GM18858 (cell line): ENCODE data around the gene PAM16.
"Not testable (repeated sequence)": the region's sequence is repeated elsewhere in the genome, so short reads cannot be mapped to it uniquely, and the experiment has no call there.

ENCODE experiments used
- ATAC-seq: cut with Tn5 transposase; IDR thresholded peaks from one replicate; pipeline ENCODE4 v1.9.1; 2021; ENCODE audit not compliant: unreplicated experiment

PAM16 gene

GRCh38 chr16:4353675-4354074 lies 2.6 kb upstream of the PAM16 start:
- ATAC-seq = no peak

- no peak for ATAC-seq
Observed at GRCh38 chr16:4352843-4353242, 1.7 kb upstream of the PAM16 start.

- ATAC-seq = no peak
Observed at GRCh38 chr16:4351880-4352279, 759 bp upstream of the PAM16 start.

- no peak for ATAC-seq
Observed at GRCh38 chr16:4350365-4350786, 745 bp downstream of the PAM16 start.

- no peak for ATAC-seq
Observed at GRCh38 chr16:4349332-4349731, 1.8 kb downstream of the PAM16 start.

GRCh38 chr16:4347765-4348509 lies 3.2 kb downstream of the PAM16 start:
- ATAC-seq = no peak

GRCh38 chr16:4347010-4347409 lies 4.1 kb downstream of the PAM16 start:
- ATAC-seq = no peak

GRCh38 chr16:4345836-4346781 lies 5.0 kb downstream of the PAM16 start:
- ATAC-seq = no peak

GRCh38 chr16:4344983-4345835 lies 5.9 kb downstream of the PAM16 start:
- no peak for ATAC-seq

GRCh38 chr16:4344300-4344982 lies 6.7 kb downstream of the PAM16 start:
- not testable (repeated sequence) for ATAC-seq

GRCh38 chr16:4342866-4343744 lies 8.0 kb downstream of the PAM16 start:
- no peak for ATAC-seq

GRCh38 chr16:4341250-4341649 lies 9.9 kb downstream of the PAM16 start:
- no peak for ATAC-seq

- ATAC-seq = no peak
Observed at GRCh38 chr16:4340443-4340842, 10.7 kb downstream of the PAM16 start.

GRCh38 chr16:4339909-4340308 lies 11.2 kb downstream of the PAM16 start:
- ATAC-seq = no peak

- no peak for ATAC-seq
Observed at GRCh38 chr16:4339455-4339854, 11.7 kb downstream of the PAM16 start.

- ATAC-seq = no peak
Observed at GRCh38 chr16:4338712-4339299, 12.3 kb downstream of the PAM16 start.

GRCh38 chr16:4338125-4338582 lies 13.0 kb downstream of the PAM16 start:
- ATAC-seq = no peak

GRCh38 chr16:4337540-4338088 lies 13.5 kb downstream of the PAM16 start:
- no peak for ATAC-seq
